GM19099 (cell line): Measurements from ENCODE around the gene CHP1.

Source experiments
- POLR2A ChIP-seq: IDR thresholded peaks from 3 replicates; pipeline ENCODE4 v1.6.1; 2011; ENCODE audit warnings: low read depth; ENCODE audit not compliant: insufficient read length; ENCODE audit errors: extremely low read depth

Gene CHP1

DNA sequence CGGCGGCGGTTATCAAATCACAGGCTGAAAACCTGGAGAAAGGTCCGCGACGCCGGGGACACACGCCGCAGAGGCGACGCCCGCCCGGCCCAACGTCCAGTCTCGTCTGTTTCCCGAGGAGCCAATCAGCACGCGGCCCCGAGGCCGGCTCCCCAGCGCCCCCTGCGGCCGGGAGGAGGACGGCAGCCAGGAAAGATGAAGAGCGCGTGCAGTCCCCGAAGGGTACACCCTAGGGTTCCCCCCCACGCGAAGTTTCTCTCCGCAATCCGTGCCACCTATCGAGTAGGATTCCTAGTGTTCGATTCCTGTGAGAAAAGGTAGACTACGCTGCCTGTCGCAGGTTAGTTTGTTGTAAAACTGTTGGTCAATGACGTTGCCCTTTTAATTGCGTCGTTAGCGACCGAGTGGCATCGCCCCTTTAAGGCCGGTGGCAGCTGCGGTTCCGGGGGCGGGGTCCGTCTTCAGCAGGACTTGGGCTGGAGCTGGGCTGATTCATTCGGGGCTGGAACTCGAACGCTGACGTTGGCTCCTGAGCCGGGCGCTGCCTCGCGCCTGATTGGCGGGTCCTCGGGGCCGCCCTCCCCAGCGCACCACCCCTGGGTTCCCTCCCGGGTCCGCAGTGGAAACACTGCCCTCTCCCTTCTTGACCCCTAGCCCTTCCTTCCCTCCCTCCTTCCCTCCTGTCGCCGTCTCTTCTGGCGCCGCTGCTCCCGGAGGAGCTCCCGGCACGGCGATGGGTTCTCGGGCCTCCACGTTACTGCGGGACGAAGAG is at the start of gene CHP1, which contains the start of gene EXD1:
Gene CHP1 (plus strand): TSS at position 619 of the 772 bp plus-strand sequence. CDS start 115 bp downstream, at position 734.
Gene EXD1 (minus strand): TSS at position 108 of the 772 bp plus-strand sequence. CDS start 4,182 bp downstream, outside the sequence.
- TF ChIP-seq POLR2A, result peak; percentile 87

DNA sequence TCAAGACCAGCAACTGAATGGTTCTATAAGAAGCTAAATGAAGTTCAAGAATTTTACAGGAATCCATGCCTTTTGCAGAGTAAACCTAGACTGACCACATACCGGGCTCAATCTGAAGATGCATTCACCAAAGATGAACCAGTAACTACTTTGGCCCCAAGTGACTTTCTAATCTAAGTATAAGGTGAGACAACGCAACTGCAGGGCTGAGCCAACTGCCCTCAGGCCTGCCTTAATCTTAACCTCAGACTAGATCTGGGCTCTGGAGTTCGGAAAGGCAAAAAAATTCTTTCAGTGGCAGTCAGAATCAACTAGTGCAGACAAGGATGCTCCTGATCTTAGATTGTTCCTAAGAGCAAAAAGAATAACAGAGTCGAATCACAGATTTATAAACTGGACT is 48.8 kb upstream of the CHP1 start:
- no peak for TF ChIP-seq POLR2A

DNA sequence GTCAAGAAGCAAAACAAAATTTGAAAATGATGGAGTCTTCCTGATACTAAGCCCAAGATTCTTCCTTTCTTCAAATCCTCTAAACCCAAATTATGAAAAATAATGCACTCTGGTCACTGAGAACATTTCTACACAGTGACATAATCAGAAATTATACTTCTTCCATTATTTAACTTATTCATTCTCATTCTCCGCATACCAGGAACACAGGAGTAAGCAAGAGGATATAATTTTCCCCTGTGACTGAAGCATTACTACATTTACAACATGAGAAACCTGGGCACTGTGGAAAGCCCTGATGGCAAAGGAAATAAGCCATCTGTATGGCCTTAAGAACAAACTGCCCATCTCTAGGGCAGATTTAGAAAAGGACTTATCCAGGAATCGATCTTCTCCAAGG is 47.5 kb upstream of the CHP1 start:
- TF ChIP-seq POLR2A, result no peak

DNA sequence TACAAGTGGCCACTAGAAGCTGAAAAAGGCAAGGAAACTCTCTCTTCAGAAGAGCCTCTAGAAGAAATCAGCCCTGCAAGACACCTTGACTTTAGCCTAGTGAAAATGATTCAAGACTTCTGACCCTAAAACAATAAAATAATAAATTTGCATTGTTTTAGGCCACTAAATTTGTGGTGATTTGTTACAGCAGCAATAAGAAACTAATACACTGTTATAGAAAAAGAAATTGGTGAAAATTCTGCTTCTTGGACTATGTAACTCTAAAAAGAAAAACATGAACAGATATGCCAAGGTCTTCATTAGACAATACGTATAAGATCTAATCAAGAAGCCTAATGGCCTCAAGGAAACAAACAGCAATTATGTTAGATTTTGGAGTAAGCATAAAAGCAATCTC is 36.6 kb upstream of the CHP1 start:
- TF ChIP-seq POLR2A, result no peak

DNA sequence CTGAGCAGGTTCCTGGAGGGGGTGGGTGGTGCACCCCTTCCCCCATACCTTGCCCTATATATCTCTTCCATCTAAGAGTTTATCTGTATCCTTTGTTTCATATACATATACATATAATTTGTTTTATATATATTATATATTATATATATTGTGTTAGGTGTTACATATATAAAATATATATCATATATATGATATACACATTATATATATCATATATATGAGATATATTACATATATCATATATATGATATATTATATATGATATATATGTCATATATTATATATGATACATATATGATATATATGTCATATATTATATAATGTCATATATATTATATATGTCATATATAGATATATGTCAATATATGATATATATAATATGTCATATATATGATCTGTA is 31.6 kb upstream of the CHP1 start:
- no peak for TF ChIP-seq POLR2A

DNA sequence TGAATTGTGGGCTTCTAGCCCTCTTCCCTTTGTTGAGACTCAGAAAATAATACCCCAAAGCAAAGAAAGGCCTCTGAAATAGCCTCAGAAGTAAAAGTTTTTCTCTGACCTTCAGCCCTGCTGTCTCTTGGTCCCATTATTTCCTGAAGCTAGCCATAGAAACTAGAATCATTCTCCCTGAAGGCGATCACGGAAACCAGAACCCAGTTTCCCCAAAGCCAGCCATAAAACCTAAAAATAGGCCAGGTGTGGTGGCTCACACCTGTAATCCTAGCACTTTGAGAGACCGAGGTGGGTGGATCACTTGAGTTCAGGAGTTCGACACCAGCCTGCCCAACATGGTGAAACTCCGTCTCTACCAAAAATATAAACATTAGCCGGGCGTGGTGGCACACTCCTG is 27.7 kb upstream of the CHP1 start:
- TF ChIP-seq POLR2A, result no peak

DNA sequence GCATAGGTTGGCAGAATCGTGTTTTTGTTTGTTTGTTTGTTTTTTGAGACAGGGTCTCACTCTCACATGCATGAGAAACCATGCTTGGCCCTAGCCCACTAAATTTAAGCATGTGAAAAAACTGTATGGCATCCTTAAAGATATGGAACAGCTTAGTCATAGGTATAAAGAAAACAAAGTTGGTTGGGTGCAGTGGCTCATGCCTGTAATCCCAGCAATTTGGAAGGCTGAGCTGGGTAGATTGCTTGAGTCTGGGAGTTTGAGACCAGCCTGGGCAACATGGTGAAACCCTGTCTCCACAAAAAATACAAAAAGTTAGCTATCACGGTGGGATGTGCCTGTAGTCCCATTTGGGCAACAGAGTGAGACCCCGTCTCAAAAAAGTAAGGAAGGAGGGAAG is 25.8 kb upstream of the CHP1 start:
- TF ChIP-seq POLR2A, result no peak

DNA sequence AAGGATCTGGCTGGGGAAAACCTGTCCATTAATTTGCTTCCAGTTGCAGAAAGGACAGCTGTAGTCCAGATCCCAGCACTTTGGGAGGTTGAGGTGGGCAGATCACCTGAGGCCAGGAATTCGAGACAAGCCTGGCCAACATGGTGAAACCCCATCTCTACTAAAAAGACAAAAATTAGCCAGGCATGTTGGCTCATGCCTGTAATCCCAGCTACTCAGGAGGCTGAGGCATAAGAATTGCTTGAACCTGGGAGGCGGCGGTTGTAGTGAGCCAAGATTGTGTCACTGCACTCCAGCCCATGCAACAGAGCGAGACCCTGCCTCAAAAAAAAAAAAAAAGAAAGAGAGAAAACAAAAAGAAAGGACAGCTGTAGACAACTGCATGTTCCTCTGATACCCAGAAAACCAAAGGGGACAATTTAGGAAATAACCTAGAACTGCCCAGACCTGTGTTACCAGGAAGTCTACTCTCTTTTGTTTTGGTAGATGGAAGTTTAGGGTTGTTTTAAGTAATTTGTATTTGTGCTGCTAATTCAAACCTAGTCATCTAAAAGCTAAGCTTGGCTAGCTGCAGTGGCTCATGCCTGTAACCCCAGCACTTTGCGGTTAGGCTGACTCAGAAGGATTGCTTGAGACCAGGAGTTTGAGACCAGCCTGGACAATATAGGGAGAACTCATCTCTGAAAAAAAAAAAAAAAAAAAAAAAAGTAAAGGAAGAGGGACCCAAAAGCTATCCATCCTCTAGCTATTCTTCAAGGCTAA is 23.2 kb upstream of the CHP1 start:
- TF ChIP-seq POLR2A, result no peak

DNA sequence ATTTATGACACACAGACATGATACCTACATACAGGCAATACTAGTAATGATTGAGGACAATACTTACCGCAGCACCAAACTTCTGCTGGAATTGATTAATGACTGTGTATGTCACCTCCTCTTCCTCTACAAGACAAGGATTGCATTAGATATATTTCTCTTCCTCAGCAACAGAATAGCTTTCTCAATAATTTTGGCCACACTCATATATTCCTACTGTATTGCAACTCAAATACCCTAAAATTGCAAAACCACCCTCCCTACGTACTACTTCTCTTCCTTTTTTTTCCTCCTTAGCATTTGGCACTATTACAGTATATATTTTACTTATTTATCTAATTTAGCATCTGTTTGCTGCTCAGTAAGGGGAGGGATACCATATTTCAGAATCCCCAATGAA is 15.4 kb upstream of the CHP1 start:
- TF ChIP-seq POLR2A, result no peak

DNA sequence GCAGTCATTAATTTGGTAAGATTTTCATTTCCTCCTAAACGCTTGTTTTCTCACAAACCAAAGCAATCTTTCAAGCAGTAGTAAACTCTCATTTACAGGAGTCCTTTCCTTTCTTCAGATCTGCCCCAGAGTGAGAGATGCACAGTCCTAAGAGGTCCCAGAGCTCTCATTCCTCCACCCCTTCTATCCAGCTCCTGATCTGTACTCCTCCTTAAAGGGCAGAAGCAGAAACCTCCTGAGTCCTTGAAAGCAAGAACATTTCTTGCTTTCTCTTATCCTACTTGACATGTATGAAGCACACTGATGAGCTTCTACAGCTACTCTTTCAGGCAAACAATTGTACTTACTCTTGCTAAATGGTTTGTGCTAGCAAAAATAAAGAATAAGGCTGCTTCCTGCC is 12.2 kb upstream of the CHP1 start:
- TF ChIP-seq POLR2A, result no peak

DNA sequence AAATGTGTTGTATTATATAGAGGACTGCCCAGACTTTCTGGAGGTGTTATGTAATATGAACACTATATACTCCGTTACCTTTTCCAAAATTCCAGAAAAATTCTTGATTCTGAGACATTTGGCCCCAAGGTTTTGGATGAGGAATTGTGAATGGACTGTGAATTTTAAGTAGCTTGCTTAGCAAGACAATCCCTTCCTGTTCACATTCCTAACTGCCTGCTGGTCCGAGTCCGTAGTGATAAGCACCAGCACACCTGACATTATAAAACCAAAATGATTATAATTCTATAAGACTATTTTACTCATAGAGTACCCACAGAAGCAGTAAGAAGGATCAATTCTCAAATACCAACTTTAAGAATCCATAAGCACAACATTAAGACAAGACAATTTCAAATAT is 11.7 kb upstream of the CHP1 start:
- no peak for TF ChIP-seq POLR2A

DNA sequence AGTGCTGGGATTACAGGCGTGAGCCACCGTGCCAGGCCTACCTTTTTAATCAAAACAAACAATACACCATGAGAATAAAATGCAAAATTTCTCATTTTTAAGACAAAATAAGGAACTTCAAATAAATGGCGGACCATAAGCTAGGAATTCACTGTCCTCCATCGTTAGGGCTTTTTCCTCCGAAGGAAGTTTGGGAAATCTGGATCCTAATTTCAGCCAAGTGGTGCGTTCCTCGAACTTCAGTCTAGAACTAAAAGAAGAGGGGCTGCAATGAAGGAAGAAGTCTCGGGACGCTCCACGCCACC is 771 bp upstream of the CHP1 start:
- no peak for TF ChIP-seq POLR2A

DNA sequence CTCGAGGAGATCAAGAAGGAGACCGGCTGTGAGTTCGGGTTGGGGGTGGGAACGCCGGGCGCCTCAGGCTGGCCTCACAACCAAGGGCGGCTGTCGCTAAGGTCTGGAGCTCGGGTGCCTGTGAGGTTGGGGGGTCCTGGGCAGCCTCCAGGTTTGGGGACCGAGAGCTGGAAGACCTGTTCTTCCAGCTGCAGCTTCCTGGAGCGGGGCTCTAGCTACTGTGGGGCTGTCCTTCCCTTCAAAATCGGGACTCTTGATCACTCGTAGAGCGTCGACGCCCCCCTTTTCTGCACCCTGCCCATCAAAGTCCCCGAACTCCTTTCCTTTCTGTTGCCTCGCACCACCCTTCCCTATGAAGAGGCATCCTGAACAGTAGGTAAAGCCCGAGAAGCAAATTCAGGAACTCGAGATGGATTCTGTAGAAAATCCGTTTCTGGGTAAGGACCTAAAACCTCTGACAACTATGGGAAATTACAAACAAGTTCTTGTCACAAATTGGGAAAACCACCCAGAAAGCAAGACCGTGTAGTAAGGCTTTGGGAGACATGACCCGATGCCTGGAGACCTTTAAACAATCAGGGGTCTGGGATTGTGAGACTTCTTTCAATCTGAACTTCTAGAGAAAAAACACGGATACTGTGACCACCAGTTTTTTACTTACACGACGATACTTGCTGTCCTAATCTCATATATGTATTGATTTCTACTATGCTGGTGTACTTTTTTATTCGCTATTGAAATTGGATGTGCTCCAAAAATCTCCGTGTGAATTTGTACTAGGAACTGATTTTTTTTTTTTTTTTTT is 556 bp downstream of the CHP1 start:
- no peak for TF ChIP-seq POLR2A

DNA sequence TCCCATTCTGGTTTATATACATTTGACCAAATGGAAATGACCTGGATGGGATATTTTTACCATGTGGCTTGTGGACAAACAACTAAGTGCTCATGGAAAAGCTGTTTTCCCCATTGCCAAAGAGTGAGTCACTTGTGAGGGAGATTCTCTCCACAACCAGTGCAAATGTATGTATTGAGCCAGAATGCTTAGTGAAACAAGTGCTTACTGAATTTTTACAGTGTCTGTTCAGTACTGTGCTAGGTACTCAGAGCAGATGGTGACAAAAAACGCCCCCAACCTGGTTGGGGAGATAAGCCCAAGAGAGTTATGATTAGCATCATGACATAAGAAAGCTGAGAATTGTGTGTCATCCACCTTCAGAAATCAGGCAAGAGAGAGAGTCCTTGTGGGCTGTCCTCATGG is 2.3 kb downstream of the CHP1 start:
- no peak for TF ChIP-seq POLR2A

DNA sequence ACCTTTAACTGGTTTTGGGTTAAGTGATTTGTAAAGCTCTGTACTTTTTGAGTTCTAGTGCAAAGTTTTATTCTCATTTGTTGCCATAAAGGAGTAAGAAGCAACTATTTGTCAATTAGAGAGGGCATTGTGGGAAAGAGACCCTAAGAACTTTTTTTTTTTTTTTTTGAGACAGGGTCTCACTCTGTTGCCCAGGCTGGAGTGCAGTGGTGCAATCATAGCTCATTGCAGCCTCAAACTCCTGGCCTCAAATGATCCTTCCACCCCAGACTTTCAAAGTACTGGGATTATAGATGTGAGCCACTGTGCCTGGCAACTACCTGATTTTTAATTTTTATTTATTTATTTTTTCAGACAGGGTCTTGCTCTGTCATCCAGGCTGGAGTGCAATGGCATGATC is 4.9 kb downstream of the CHP1 start:
- TF ChIP-seq POLR2A, result no peak
